Measurements from ENCODE around the gene RNF223. TPM values are rescaled to one million over a fixed set of nuclear protein-coding genes. Genes with fewer than 3 reads are reported as not detected.

Gene RNF223
- total and polyA plus RNA-seq, 7 donors = not detected

- DNase-seq = no peak
- 79 to 88% (median 87%) methylated on average over 18 of the region's 18 CpGs for WGBS, 3 donors
- TF ChIP-seq CTCF (IDR thresholded peaks at IDR 0.05) = no peak
Measured at GRCh38 chr1:1053682-1054081, 20.4 kb downstream of the RNF223 start.

GRCh38 chr1:1053022-1053421 lies 21.1 kb downstream of the RNF223 start:
- Histone ChIP-seq H3K27ac (no peak overlapping the region), H3K9me3 (no peaks in the 10 kb centered on the region), H3K4me1 (no peaks in the 10 kb centered on the region), H3K4me3 (no peak overlapping the region), H3K27me3 (ENCODE audit: insufficient read depth in 3 of 3, low read length in 2 of 3) (peaks cover 0 to 12% (median 3%) of the 10 kb centered on the region in 3 donors), H3K36me3 (ENCODE audit: insufficient read depth in 1 of 2, low read depth in 1 of 2) (no peaks in the 10 kb centered on the region)
- WGBS, 3 donors = 88 to 95% (median 90%) methylated on average over 15 of the region's 15 CpGs
- TF ChIP-seq CTCF (IDR thresholded peaks at IDR 0.05) = no peak
- DNase-seq (no peak), ATAC-seq (no peak)
- intact Hi-C loops (cut with DNase I) = no loop called here

More at GRCh38 chr1:1053682-1054081, 20.4 kb downstream of the RNF223 start:
- Histone ChIP-seq H3K27ac (no peak overlapping the region), H3K4me1 (no peaks in the 10 kb centered on the region), H3K9me3 (no peaks in the 10 kb centered on the region), H3K36me3 (ENCODE audit: insufficient read depth in 1 of 2, low read depth in 1 of 2) (no peaks in the 10 kb centered on the region), H3K4me3 (no peak overlapping the region), H3K27me3 (ENCODE audit: insufficient read depth in 3 of 3, low read length in 2 of 3) (peaks cover 0 to 19% (median 7%) of the 10 kb centered on the region in 3 donors)
- no peak for ATAC-seq
- intact Hi-C loops (cut with DNase I) = no loop called here

DNA sequence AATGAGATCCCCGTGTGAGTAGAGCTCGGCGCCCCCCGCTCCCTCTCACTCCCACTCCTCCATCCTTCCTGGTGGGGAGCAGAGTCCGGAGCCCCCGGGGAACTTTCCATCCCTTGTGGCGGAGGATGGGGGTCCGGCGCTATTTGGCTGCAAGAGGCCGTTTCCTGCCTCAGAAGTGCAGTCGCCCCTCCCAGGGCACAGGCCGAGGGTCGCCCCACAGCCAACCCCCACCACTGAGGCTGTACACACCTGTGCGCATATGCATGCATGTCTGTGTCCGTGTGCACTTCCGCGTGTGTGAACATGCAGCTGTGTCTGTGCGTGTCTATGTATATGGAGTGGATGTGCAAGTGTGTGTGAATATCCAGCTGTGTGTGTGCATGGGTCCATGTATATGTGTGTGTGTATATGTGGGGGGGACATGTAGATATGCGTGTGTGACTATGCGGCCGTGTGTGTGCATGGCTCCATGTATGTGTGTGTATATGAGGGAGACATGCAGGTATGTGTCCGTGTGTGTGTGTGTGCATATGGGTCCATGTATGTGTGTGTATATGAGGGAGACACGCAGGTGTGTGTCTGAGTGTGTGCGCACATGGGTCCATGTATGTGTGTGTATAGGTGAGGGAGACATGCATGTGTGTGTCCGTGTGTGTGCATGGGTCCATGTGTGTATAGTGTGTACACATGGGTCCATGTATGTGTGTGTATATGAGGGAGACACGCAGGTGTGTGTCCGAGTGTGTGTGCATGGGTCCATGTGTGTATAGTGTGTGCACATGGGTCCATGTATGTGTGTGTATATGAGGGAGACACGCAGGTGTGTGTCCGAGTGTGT lies 21.9 kb downstream of the RNF223 start:
- WGBS, 3 donors = 94 to 95% (median 95%) methylated on average over 29 of the region's 29 CpGs
- TF ChIP-seq CTCF (IDR thresholded peaks at IDR 0.05) = no peak

DNA sequence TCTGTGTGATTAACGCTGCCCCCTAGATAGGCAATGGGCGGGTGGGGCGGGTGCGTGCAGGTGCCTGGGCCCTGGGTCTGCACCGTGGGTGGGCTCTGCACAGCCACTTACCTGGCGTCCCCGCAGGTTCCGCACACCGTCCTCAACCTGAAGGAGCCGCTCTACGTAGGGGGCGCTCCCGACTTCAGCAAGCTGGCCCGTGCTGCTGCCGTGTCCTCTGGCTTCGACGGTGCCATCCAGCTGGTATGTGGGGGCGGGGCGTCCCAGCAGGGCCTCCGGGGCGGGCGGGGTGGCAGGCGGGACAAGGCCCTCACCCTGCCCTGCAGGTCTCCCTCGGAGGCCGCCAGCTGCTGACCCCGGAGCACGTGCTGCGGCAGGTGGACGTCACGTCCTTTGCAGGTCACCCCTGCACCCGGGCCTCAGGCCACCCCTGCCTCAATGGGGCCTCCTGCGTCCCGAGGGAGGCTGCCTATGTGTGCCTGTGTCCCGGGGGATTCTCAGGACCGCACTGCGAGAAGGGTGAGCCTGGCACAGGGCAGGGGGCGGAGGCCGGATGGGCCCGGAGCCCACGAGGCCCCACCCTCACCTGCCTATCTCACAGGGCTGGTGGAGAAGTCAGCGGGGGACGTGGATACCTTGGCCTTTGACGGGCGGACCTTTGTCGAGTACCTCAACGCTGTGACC lies 22.8 kb downstream of the RNF223 start:
- H3K4me3 ChIP-seq = no peak overlapping the region
- WGBS, 3 donors = 82 to 92% (median 82%) methylated on average over 34 to 46 of the region's 46 CpGs
- DNase-seq (no peak), ATAC-seq (no peak)
- TF ChIP-seq CTCF (IDR thresholded peaks at IDR 0.05) = no peak
- intact Hi-C loops (cut with DNase I) = no loop called here
- H3K9me3 ChIP-seq = no peaks in the 10 kb centered on the region
- H3K36me3 ChIP-seq (ENCODE audit: insufficient read depth in 1 of 2, low read depth in 1 of 2) = no peaks in the 10 kb centered on the region
- H3K27ac ChIP-seq = no peak overlapping the region
- no peaks in the 10 kb centered on the region for H3K27me3 ChIP-seq (ENCODE audit: insufficient read depth in 3 of 3, low read length in 2 of 3)
- no peaks in the 10 kb centered on the region for H3K4me1 ChIP-seq

More for the DNA sequence above, 21.9 kb downstream of the RNF223 start:
- Histone ChIP-seq H3K4me1 (no peaks in the 10 kb centered on the region), H3K9me3 (no peaks in the 10 kb centered on the region), H3K27me3 (ENCODE audit: insufficient read depth in 3 of 3, low read length in 2 of 3) (peaks cover 0 to 4% (median 3%) of the 10 kb centered on the region in 3 donors), H3K27ac (no peak overlapping the region), H3K36me3 (ENCODE audit: insufficient read depth in 1 of 2, low read depth in 1 of 2) (no peaks in the 10 kb centered on the region), H3K4me3 (no peak overlapping the region)
- no peak for ATAC-seq
- intact Hi-C loops (cut with DNase I) = no loop called here
- DNase-seq = no peak
